GM21381 (cell line): Measurements from ENCODE around the gene LYSET.
A peak's percentile ranks its signal among the peaks of the same experiment; 100 is the strongest.
"Not testable (repeated sequence)": the region's sequence is repeated elsewhere in the genome, so short reads cannot be mapped to it uniquely, and the experiment has no call there.

Source experiments
- ATAC-seq: cut with Tn5 transposase; IDR thresholded peaks from one replicate; pipeline ENCODE4 v1.9.1; 2021; ENCODE audit warnings: mild to moderate bottlenecking, moderate library complexity; ENCODE audit not compliant: unreplicated experiment

The LYSET gene, protein sequence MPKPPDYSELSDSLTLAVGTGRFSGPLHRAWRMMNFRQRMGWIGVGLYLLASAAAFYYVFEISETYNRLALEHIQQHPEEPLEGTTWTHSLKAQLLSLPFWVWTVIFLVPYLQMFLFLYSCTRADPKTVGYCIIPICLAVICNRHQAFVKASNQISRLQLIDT

DNA sequence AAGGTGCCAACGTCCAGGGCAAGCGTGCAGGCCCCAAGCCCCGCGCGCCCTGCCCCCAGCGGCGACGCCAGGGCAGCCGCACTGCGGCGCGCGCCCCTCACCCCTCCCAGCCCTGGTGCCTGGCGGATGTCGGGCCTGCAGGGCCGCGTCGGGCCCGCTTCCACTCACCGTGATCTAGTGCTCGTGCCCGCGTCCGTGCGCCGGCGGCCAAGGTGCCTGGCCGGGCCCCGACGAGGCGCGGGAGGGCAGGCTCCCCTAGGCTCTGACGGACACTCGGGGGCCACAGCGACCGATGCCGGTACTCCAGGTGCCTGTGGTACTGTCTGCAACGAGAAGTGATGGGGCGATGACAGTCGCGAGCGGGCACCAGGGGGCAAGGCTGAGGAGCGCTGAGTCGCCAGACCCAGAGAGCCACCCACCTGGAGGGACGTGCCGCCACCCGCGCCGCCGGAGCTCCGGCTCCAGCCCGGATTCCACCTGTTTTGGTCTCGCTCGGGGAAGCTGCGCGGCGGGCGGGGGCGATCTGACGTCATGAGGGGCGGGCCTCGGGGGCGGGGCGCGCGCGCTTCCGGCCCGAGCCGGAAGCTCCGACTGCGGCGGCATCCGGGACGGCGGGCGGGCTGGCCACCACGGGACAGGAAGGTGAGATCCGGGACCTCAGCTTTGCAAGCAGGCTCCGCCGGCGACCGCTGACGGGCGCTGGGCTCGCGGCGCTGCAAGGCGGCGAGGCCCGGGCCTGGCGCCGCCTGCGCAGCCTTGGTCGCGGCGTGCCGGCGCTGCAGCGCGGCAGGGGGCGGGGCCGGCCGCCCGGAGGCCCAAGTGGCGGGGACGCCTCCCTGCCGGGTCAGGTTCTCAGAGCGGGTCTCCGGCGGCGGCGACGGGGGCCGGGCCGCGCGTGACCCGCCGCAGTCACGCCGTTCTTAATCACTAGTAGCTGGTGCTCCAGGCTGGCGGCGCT lies at the start of gene LYSET, which contains the start of gene MOAP1:
Gene LYSET (plus strand): TSS at position 927 of the 958 bp plus-strand sequence. CDS start 89 bp downstream, outside the sequence.
Gene MOAP1 (minus strand): TSS at position 507 of the 958 bp plus-strand sequence. CDS start 655 bp downstream, outside the sequence.
- peak; percentile 83 for ATAC-seq

DNA sequence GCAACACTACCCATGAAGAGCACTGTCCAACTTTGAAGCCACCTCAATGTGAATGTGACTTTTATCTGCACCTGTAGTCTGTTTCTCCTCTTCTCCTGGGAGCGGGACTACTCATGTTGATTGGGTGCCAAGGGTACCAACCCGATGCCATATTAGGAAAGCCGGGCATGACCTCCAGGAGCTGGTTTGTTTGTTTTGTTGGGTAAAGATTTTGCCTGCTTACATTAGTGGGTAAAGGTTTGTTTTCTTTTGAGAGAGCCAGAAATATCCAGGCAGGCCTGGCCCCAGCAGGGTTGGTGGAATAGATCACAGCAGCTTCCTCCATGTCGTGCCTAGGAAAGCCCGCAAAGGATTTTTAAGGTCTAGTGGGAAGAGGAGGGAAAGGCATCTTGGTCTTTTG lies 49.7 kb upstream of the LYSET start:
- ATAC-seq = no peak

DNA sequence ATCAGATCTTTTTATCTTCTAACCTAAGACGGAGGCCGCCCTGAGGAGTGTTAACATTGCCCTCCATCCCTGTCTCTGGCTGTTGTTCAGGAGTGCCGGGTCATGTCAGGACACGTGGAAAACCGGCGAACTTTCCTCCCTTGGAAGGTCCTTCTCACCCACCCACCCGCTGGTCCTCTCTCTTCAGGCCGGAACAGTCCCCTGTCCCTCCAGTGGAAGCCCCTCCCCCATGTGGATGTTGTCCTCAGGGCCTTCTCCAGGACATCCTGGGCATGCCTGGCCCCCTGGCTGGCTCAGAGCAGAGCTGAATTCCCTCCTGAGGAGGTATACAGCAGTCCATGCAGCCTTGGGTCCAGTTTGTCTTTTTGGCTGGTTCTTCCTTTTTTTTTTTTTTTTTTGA lies 49.1 kb upstream of the LYSET start:
- no peak for ATAC-seq

DNA sequence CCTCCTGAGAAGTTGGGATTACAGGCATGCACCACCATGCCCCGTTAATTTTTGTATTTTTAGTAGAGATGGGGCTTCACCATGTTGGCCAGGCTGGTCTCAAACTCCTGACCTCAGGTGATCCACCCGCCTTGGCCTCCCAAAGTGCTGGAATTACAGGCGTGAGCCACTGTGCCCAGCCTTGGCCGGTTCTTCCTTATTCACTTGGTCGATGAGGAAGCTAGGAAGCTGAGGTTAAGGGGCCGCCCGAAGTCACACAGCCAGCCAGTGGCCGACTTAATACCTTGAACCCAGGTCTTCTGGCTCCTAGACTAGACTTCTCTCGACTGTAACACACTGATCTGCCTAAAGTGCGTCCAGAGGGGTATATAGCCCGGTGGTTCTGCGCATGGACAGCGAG lies 48.6 kb upstream of the LYSET start:
- ATAC-seq = not testable (repeated sequence)

DNA sequence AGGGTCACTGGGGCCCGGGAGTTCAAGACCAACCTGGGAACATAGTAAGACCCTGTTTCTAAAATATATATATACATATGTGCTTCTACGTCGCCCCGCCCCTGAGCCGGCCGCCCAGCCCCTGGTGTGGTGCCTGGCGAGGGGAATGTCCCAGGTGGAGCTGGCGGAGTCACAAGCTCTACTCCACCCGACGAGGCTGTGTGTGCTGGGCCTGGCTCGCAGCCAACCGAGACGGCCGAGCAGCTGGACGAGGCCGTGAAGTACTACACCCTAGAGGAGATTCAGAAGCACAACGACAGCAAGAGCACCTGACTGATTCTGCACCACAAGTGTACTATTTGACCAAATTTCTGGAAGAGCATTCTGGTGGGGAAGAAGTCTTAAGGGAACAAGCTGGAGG lies 47.3 kb upstream of the LYSET start:
- no peak for ATAC-seq

DNA sequence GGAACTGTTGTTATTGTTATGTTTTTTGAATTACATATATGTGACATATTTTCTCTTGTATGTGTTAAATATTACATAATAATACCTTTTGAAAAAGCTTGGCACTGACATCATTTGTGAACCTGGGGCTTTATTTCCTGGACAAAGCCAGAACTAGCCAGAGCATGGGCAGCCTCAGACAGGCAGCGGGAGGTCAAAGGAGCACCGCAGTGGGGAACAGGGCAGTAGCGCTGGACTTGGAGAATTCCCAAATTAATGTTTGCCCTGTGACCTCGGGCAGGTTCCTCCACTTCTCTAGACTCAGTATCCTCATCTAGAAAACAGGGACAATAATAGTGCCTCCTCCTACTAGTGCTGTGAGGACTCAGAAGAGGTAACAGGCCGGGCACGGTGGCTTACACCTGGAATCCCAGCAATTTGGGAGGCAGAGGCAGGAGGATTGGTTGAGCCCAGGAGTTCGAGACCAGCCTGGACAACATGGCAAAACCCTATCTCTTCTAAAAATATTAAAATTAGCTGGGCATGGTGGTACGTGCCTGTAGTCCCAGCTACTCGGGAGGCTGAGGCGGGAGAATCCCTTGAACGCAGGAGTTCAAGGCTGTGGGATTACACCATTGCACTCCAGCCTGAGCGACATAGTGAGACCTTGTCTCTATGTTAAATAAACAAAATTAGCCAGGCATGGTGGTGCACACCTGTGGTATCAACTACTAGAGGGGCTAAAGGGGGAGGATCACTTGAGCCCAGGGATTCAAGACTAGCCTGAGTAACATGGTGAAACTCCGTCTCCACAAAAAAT lies 42.1 kb upstream of the LYSET start:
- no peak for ATAC-seq

DNA sequence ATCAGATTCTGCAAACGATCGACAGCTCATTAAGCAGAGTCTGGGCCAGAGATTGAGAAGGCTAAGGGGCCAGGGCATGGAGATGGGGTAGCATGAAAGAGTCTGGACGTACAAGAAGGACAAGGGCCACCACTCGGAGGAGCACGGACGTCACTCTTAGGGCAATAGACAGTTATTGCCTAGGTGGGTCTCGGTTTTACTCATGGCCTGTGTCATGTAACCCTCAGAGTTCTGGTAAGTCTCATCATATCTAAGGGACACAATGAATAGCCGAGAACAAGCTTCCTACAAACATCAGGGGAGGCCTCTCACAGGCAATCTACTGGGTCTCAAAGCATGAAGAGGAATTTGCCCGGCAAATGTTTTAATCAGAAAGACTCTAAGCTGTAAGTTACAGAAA lies 39.0 kb upstream of the LYSET start:
- ATAC-seq = peak; percentile 64

DNA sequence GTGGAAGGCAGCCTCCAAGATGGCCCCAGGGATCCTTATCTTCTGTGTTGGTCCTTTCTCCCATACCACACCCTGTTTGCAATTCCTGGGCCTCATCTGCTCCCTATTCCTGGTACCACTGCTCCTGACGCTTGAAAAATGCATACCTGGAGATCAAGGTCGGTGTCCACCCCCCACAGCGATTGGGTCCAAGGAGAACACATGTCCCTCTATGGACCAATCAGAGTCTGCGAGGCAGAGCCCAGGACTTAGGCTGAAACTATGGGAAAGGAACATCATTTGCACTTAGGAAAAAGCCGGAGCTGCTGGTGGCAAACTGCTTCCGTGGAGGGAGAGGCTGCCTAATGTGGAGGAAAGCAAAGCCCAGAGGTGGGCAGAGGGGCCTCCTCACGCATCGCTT lies 36.1 kb upstream of the LYSET start:
- no peak for ATAC-seq

DNA sequence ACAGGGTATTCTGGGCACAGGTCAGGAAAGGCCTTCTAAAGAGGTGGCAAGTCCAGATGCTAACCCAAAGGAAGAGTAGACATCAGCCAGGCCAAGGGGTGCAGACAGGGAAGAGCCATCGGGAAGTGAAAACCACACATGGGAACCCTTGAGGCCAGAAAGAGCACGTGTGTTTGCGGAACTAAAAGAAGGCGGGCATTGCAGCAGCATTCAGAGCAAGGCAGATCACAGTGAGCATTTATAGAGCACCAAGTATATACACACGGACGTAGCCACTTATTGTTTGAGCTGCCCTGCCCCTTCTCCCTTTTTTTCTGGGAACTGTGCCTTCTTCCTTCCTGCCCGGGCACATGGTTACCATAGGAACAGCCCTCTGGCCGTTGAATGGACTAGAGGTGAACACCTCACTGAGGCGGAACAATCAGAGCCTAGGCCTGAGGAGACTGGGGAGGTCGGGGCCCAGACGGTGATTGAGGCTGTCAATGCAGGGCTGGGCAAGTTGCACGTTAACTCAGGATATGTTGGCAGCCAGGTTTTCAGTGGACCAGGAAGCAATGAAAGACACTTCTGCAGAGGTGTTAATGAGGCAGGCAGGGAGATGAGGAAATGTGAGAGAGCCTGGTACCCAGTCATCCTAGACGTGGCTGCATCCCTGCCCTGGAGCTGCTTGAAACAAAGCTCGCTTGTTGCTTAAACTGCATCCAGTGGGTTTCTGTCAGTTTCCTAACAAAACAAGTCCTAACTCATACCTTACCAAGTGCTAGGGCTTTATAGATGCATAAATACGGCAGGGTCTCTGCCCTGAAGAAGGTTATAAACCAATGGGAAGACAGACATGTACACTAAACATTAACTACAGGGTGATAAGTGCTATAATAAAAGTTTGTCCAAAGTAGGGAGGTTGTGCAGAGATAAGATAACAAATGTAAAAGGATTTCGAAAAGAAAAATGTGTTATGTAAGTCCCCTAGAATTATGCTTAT lies 34.6 kb upstream of the LYSET start:
- no peak for ATAC-seq

DNA sequence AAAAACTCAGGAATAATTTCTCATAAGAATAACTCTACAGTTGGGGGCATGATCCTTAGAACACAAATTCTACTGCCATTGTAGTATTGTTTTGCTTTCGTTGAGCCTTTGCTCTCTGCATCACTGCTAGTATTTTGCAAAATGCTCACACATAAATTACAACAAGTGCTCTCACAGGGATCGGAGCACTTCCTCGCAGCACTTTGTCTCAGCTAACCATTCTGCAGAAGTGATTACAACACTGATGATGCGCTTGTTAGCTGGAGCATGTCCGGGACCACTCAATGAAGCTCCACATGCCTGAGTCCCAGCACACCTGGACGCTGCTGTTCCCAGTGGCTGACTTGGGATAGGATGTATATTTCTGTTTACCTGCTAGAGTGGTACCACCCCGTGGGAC lies 32.0 kb upstream of the LYSET start:
- no peak for ATAC-seq

DNA sequence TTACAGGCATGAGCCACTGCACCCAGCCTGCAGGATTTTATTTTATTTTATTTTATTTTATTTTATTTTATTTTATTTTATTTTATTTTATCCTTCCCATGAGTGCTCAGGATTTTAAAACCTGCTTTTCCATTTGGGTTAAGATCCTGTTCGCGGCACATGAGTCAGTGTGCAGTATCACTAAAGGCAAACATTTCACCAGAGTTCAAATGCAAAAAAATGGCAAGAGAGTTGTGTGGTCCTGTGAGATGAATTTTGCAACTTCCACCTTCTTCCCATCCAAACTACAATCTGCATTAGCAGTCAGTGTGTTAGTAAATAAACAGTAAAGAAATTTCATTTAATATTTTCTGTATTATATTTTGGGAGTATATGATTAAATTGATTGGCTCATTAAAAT lies 29.4 kb upstream of the LYSET start:
- no peak for ATAC-seq

DNA sequence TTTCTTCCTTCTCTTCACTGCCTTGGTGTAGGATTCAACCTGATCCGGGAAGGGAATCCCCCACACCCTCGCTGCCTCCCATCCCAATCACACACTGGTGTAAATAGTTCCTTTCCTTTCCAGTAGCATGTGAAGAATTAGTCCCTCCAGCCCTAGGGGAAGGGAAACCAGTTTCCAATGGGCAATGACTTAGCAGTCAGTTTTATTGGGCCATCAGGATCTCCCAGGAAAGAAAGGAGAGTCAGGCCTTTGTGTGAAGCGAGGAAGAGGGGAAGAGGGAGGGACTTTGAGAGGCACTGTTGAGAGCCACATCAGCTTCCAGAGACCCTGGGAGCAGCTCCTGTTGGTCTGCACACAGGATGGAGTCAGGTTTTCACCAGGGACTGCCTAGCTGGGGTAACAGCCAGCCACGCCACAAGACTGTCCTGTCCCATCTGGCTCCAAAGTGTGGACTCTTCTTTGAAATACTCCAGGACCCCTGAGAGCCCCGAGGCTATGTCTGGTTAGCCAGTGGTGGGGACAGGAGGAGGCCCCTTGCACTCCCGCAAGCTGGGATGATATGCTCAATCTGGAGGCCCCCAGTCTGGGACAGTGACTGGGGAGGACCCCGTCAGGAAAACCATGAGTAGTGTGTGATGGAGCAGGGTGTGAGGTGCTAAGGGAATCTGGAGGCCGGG lies 28.3 kb upstream of the LYSET start:
- ATAC-seq = no peak

DNA sequence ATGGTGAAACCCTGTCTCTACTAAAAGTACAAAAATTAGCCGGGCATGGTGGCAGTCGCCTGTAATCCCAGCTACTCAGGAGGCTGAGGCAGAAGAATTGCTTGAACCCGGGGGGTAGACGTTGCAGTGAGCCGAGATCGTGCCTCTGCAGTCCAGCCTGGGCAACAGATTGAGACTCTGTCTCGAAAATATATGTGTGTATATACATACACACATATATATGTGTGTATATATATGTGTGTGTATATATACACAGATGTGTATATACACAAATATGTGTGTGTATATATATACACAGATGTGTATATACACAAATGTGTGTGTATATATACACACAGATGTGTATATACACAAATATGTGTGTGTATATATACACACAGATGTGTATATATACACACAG lies 26.8 kb upstream of the LYSET start:
- not testable (repeated sequence) for ATAC-seq

DNA sequence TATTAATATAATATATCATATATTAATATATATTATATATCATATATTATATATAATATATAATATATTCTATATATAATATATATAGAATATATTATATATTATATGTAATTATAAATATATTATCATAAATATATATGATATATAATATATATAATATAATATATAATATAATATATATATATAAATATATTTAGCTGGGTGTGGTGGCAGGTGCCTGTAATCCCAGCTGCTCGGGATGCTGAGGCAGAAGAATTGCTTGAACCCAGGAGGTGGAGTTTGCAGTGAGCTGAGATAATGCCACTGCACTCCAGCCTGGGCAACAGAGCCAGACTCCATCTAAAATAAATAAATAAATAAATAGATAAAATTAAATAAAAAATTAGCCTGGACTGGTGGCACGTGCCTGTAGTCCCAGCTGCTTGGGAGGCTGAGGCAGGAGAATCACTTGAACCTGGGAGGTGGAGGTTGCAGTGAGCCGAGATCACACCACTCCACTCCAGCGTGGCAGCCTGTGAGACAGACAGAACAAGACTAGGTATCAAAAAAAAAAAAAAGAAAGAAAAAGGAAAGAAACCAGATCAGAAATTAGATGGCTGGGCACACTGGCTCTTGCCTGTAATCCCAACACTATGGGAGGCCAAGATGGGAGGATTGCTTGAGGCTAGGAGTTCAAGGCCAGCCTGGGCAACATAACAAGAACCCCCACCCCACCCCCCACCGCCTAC lies 25.3 kb upstream of the LYSET start:
- ATAC-seq = not testable (repeated sequence)

DNA sequence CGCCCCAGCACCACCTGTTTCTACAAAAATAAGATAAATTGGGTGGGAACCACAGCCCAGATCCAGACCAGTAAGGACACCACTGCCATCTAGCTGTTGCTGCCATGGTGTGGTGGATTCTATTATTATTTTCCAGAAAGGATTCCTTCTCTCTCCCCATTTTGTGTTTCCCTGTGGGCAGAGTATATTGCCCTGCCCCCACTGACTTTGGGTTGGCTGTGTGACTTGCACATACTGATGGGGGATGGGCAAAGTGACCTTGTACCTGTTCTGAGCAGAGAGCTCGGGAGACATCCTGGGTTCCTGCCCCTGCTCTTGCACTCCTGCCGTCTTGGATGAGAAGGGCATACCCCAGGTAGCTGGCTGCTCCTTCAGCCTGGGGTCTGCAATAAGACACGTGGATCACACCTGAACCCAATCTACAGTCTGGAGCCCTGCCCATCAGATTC lies 24.7 kb upstream of the LYSET start:
- no peak for ATAC-seq

DNA sequence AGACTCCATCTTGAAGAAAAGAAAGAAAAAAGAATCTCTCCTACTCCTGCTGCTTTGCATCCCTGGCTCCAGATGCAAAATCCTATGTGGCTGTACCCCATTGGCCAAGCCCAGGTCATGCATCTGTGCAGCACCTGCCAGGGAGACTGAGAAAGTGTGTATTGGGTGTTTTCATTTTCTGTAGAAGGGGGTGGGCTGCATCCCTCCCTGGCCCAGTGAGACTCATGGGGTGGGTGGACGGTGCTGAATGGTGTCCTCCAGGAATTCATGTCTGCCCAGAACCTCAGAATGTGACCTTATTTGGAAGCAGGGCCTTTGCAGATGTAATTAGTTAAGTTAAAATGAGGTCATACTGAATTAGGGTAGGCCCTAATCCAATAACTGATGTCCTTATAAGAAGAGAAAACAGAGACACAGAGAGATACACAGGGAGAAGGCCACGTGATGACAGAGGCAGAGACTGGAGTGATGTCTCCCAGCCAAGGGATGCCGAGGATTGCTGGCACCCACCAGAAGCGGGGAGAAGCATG lies 23.6 kb upstream of the LYSET start:
- ATAC-seq = no peak

DNA sequence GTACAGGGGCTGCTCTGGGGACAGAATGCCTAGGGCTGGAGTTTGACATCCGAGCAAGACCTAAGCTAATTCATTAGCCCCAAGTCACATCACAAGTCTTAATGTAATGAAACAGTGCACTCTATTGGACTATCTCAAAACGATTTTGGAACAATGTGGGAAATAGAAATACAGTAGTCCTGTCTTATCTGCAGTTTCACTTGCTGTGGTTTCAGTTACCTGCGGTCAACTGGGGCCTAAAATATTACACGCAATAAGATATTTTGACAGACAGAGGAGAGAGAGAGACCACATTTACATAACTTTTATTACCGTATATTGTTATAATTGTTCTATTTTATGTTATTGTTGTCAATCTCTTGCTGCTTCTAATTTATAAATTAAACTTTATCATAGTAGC lies 21.6 kb upstream of the LYSET start:
- ATAC-seq = no peak
